H1 (cell line): Measurements from ENCODE around the gene ADGRV1. TPM values are rescaled to one million over a fixed set of nuclear protein-coding genes. Genes with fewer than 3 reads are reported as not detected.

ENCODE experiments used
- KDM4A ChIP-seq: IDR thresholded peaks from one replicate; pipeline ENCODE4 v1.7.1; 2012; ENCODE audit warnings: low read depth, mild to moderate bottlenecking, moderate library complexity, low read length, inconsistent platforms; ENCODE audit not compliant: severe bottlenecking
- SP4 ChIP-seq: IDR thresholded peaks from 2 replicates; pipeline ENCODE4 v1.6.1; 2012; ENCODE audit warnings: low read length, inconsistent platforms
- TAF1 ChIP-seq: IDR thresholded peaks from 2 replicates; pipeline ENCODE4 v1.6.1; 2011; ENCODE audit warnings: mild to moderate bottlenecking, low read depth, low read length
- TEAD4 ChIP-seq: IDR thresholded peaks from 2 replicates; pipeline ENCODE4 v1.6.1; 2012; ENCODE audit warnings: low read depth, low read length, inconsistent platforms, mixed read lengths
- polyA plus RNA-seq, 7 experiments: library from polyadenylated mRNA; depleted of rRNA in 3 of 7; stranded (reverse) in 5 of 7; unstranded in 2 of 7; fragments of >200 nt in 5 of 7; fragments of 200-250 nt in 2 of 7; gene quantifications; 1 replicate in 5 of 7; 2 replicates in 1 of 7; 4 replicates in 1 of 7; pipeline versions ENCODE4 v1.2.1 to v1.2.3, GENCODE V29; 2011 to 2013; ENCODE audit warnings: missing spikeins in 2 of 7, mixed read lengths in 2 of 7
- total RNA-seq: library from RNA; stranded (reverse); fragmentation: NEBNext Ultra II Directional; extraction: Animal tissue kit (Norgen Biotek cat#: 25700); gene quantifications from 2 replicates; pipeline ENCODE4 v1.2.1, GENCODE V29; 2021
- TF ChIP-seq, protein P1 (sequence below): fragments of 300-600 bp; sonication (generic); IDR thresholded peaks from 2 replicates; pipeline ENCODE4 v1.7.1; 2012; ENCODE audit warnings: low read length, moderate library complexity, mild to moderate bottlenecking, inconsistent platforms; ENCODE audit not compliant: insufficient replicate concordance
- TF ChIP-seq, protein P2 (sequence below): IDR thresholded peaks from 2 replicates; pipeline ENCODE4 v1.6.1; 2011; ENCODE audit warnings: low read length, improper control_type of control experiment

The ADGRV1 gene
- total and polyA plus RNA-seq, 2 of the 8 experiments (the other 6 are each of a cell fraction or from before 2014, with no cell fraction given) = 53.1 to 62.2 TPM

DNA sequence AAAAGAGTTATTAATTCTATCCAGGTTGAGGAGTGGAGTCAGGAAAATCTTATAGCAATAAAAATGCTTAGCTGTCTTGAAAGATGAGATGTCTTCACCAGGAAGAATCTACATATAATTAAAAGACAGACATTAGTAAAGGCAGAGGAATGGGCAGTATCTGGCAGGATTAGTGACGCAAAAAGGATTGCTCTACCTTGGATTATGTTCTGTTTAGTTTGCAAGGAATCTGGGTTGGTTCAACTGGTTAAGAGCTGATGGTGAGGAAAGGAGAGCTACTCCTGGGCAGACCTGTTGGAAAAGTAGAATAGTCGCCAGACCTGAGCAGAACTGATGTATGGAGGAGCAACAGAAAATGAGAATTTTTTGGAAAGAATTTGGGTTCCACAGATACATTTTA, 318.5 kb downstream of the ADGRV1 start (continued):
- TF ChIP-seq, protein P1, sequence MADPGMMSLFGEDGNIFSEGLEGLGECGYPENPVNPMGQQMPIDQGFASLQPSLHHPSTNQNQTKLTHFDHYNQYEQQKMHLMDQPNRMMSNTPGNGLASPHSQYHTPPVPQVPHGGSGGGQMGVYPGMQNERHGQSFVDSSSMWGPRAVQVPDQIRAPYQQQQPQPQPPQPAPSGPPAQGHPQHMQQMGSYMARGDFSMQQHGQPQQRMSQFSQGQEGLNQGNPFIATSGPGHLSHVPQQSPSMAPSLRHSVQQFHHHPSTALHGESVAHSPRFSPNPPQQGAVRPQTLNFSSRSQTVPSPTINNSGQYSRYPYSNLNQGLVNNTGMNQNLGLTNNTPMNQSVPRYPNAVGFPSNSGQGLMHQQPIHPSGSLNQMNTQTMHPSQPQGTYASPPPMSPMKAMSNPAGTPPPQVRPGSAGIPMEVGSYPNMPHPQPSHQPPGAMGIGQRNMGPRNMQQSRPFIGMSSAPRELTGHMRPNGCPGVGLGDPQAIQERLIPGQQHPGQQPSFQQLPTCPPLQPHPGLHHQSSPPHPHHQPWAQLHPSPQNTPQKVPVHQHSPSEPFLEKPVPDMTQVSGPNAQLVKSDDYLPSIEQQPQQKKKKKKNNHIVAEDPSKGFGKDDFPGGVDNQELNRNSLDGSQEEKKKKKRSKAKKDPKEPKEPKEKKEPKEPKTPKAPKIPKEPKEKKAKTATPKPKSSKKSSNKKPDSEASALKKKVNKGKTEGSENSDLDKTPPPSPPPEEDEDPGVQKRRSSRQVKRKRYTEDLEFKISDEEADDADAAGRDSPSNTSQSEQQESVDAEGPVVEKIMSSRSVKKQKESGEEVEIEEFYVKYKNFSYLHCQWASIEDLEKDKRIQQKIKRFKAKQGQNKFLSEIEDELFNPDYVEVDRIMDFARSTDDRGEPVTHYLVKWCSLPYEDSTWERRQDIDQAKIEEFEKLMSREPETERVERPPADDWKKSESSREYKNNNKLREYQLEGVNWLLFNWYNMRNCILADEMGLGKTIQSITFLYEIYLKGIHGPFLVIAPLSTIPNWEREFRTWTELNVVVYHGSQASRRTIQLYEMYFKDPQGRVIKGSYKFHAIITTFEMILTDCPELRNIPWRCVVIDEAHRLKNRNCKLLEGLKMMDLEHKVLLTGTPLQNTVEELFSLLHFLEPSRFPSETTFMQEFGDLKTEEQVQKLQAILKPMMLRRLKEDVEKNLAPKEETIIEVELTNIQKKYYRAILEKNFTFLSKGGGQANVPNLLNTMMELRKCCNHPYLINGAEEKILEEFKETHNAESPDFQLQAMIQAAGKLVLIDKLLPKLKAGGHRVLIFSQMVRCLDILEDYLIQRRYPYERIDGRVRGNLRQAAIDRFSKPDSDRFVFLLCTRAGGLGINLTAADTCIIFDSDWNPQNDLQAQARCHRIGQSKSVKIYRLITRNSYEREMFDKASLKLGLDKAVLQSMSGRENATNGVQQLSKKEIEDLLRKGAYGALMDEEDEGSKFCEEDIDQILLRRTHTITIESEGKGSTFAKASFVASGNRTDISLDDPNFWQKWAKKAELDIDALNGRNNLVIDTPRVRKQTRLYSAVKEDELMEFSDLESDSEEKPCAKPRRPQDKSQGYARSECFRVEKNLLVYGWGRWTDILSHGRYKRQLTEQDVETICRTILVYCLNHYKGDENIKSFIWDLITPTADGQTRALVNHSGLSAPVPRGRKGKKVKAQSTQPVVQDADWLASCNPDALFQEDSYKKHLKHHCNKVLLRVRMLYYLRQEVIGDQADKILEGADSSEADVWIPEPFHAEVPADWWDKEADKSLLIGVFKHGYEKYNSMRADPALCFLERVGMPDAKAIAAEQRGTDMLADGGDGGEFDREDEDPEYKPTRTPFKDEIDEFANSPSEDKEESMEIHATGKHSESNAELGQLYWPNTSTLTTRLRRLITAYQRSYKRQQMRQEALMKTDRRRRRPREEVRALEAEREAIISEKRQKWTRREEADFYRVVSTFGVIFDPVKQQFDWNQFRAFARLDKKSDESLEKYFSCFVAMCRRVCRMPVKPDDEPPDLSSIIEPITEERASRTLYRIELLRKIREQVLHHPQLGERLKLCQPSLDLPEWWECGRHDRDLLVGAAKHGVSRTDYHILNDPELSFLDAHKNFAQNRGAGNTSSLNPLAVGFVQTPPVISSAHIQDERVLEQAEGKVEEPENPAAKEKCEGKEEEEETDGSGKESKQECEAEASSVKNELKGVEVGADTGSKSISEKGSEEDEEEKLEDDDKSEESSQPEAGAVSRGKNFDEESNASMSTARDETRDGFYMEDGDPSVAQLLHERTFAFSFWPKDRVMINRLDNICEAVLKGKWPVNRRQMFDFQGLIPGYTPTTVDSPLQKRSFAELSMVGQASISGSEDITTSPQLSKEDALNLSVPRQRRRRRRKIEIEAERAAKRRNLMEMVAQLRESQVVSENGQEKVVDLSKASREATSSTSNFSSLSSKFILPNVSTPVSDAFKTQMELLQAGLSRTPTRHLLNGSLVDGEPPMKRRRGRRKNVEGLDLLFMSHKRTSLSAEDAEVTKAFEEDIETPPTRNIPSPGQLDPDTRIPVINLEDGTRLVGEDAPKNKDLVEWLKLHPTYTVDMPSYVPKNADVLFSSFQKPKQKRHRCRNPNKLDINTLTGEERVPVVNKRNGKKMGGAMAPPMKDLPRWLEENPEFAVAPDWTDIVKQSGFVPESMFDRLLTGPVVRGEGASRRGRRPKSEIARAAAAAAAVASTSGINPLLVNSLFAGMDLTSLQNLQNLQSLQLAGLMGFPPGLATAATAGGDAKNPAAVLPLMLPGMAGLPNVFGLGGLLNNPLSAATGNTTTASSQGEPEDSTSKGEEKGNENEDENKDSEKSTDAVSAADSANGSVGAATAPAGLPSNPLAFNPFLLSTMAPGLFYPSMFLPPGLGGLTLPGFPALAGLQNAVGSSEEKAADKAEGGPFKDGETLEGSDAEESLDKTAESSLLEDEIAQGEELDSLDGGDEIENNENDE = no peak
- TF ChIP-seq TEAD4 = no peak
- TF ChIP-seq, protein P2, sequence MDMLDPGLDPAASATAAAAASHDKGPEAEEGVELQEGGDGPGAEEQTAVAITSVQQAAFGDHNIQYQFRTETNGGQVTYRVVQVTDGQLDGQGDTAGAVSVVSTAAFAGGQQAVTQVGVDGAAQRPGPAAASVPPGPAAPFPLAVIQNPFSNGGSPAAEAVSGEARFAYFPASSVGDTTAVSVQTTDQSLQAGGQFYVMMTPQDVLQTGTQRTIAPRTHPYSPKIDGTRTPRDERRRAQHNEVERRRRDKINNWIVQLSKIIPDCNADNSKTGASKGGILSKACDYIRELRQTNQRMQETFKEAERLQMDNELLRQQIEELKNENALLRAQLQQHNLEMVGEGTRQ = no peak
- TF ChIP-seq TAF1 = no peak
- no peak for TF ChIP-seq KDM4A
- no peak for TF ChIP-seq SP4
